Transverse colon (tissue), 4 donors: ENCODE data around the gene ASB11.

Source experiments
- CTCF ChIP-seq, 5 experiments: fragments of 200-600 bp in 3 of 5; fragments of 450-650 bp in 2 of 5; sonication (generic) in 3 of 5; IDR thresholded peaks; 1 replicate in 2 of 5; 2 replicates in 3 of 5; pipeline ENCODE4 v1.5.1; 2016 to 2017; ENCODE audit warnings: antibody characterized with exemption in 5 of 5, inconsistent platforms in 3 of 5, mild to moderate bottlenecking in 2 of 5, moderate library complexity in 1 of 5
- EP300 ChIP-seq: sonication (generic); formaldehyde crosslinking; IDR thresholded peaks from one replicate; pipeline ENCODE4 v1.6.1; 2017; ENCODE audit warnings: antibody characterized with exemption, low read depth
- POLR2A ChIP-seq: fragments of 450-650 bp; IDR thresholded peaks from one replicate; pipeline ENCODE4 v1.6.1; 2016; ENCODE audit warnings: antibody characterized with exemption, mild to moderate bottlenecking, moderate library complexity
- POLR2AphosphoS5 ChIP-seq, 3 donors: sonication (generic); formaldehyde crosslinking; IDR thresholded peaks; one replicate each; pipeline ENCODE4 v1.6.1; 2016; ENCODE audit warnings: antibody characterized with exemption in 3 of 3

- no peak for TF ChIP-seq CTCF (IDR thresholded peaks at IDR 0.05)
- no peak for TF ChIP-seq POLR2A
- no peak for TF ChIP-seq POLR2AphosphoS5 (IDR thresholded peaks at IDR 0.05)
- TF ChIP-seq EP300, result no peak
These were observed 20.6 kb upstream of the ASB11 start for GRCh38 chrX:15336023-15336413.
